GM19455 (cell line): ENCODE data around the gene MBOAT2.

Experiments
- ATAC-seq: cut with Tn5 transposase; IDR thresholded peaks from one replicate; pipeline ENCODE4 v1.9.1; 2021; ENCODE audit not compliant: unreplicated experiment

MBOAT2 gene

GRCh38 chr2:8836971-8837794 lies 166.3 kb downstream of the MBOAT2 start, which contains the start of gene KIDINS220:
Gene KIDINS220, minus strand, starts transcription at chr2:8837613. Its CDS starts 10,520 bp downstream, at chr2:8827093.
- peak; percentile 96 for ATAC-seq

- ATAC-seq, result no peak
Measured at GRCh38 chr2:8835279-8835678, 168.2 kb downstream of the MBOAT2 start.

DNA sequence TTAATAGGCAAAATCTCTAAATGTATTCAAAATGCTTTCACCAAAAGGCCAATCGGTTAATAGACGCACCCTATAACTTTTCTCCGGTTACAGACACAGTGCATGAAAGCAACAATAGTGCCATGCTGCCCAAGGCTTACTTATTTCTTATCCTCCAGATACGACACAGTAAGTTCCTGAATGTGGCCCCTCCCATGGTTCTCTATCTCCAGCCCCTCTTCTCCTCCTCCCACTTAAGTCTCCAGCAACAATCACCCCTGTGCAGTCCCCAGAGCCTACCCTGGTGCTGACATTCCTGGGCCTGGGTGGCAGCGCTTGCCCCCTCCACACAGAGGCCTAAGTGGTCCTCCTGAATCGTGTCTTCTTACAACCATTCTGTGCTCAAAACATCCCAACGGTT lies 169.6 kb downstream of the MBOAT2 start:
- ATAC-seq, result no peak

GRCh38 chr2:8831516-8831915 lies 172.0 kb downstream of the MBOAT2 start:
- no peak for ATAC-seq

- ATAC-seq, result no peak
Measured at GRCh38 chr2:8827729-8828128, 175.8 kb downstream of the MBOAT2 start.

DNA sequence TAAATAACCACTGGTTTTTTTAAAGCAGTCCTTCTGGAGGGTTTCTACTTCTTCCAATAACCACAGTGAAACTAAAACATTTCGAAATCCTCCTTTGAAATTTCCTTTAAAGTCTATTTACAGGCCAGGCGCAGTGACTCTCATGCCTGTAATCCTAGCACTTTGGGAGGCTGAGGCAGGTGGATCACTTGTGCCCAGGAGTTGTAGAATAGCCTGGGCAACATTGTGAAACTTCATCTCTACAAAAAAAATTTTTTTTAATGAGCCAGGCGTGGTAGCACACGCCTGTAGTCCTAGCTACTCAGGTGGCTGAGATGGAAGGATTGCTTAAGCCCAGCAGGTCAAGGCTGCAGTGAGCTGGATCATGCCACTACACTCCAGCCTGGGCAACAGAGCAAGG lies 181.3 kb downstream of the MBOAT2 start:
- ATAC-seq, result no peak

GRCh38 chr2:8821276-8822217 lies 181.9 kb downstream of the MBOAT2 start:
- ATAC-seq, result no peak

DNA sequence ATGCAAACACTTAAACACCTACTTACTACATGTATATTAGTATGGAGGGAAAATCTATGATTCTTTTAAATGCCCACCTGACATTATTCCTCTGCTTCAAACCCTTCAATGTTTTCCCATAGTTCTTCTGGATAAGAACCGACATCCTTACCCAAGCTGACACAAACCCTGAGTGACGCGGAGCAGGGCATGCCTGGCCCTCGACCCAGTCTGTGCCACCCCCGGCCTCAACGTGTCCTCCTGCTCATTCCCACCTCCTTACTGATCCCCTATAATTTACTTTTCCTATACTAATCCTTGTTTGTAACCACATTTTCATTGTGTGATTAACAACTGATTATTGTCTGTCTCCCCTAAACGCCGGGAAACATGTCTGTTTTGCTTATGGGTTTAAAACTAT lies 183.5 kb downstream of the MBOAT2 start:
- ATAC-seq, result no peak

DNA sequence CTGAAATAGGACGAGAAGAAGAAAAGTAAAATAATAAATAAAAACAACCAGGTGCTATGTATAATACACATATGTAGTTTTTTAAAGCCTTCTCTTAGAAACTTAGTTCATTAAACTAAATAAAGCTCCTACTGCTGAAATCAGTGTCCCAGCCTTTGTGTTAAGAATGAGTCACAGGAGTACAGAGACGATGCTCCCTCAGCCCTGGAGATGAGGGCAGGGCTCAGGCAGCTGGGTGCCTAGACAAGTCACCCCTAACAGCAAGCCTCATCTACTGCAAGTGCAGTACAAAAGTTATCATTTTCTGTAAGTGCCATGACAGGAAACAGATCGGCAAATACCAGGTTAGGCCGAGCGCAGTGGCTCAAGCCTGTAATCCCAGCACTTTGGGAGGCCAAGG lies 184.3 kb downstream of the MBOAT2 start:
- ATAC-seq, result no peak

- no peak for ATAC-seq
Measured at GRCh38 chr2:8817221-8817620, 186.3 kb downstream of the MBOAT2 start.

- no peak for ATAC-seq
Measured at GRCh38 chr2:8806885-8807704, 196.4 kb downstream of the MBOAT2 start.

GRCh38 chr2:8805278-8806210 lies 197.9 kb downstream of the MBOAT2 start:
- no peak for ATAC-seq

- ATAC-seq, result peak; percentile 99
Measured at GRCh38 chr2:8803658-8804379, 199.7 kb downstream of the MBOAT2 start.

GRCh38 chr2:8802741-8803140 lies 200.7 kb downstream of the MBOAT2 start:
- ATAC-seq, result no peak
